HepG2 (cell line): Measurements from ENCODE around the gene CAMSAP1.

ENCODE experiments used
- ATF1 ChIP-seq: IDR thresholded peaks from 2 replicates; pipeline ENCODE4 v1.6.1; 2016; ENCODE audit warnings: mild to moderate bottlenecking, control low read depth
- HOXA5 ChIP-seq: sonication (generic); formaldehyde crosslinking; IDR thresholded peaks from 2 replicates; pipeline ENCODE4 v1.4.0; 2020; ENCODE audit warnings: missing genetic modification reagents
- SAFB2 ChIP-seq: sonication (generic); formaldehyde crosslinking; IDR thresholded peaks from 2 replicates; pipeline ENCODE4 v1.5.1; 2020; ENCODE audit warnings: missing genetic modification reagents, low read depth, mild to moderate bottlenecking, borderline replicate concordance
- ZBTB21 ChIP-seq: sonication (generic); formaldehyde crosslinking; IDR thresholded peaks from 2 replicates; pipeline ENCODE4 v1.4.0; 2020; ENCODE audit warnings: missing genetic modification reagents
- ZC3H4 ChIP-seq: sonication (generic); formaldehyde crosslinking; IDR thresholded peaks from 2 replicates; pipeline ENCODE4 v1.4.0; 2020; ENCODE audit warnings: missing genetic modification reagents, borderline replicate concordance
- ZZZ3 ChIP-seq: sonication (generic); formaldehyde crosslinking; IDR thresholded peaks from 2 replicates; pipeline ENCODE4 v1.4.0; 2020; ENCODE audit warnings: missing genetic modification reagents, mild to moderate bottlenecking, borderline replicate concordance
- TF ChIP-seq, protein P1 (sequence below): IDR thresholded peaks from 2 replicates; pipeline ENCODE4 v1.6.1; 2012; ENCODE audit warnings: low read depth, low read length, improper control_type of control experiment
- TF ChIP-seq, protein P2 (sequence below): sonication (generic); formaldehyde crosslinking; IDR thresholded peaks from 2 replicates; pipeline ENCODE4 v1.4.0; 2020; ENCODE audit warnings: mild to moderate bottlenecking, missing genetic modification reagents, borderline replicate concordance
- TF ChIP-seq, protein P3 (sequence below): sonication (generic); formaldehyde crosslinking; IDR thresholded peaks from 2 replicates; pipeline ENCODE4 v1.4.0; 2020; ENCODE audit warnings: missing genetic modification reagents

- TF ChIP-seq ATF1 (CRISPR knock-in tag) (no peak), SAFB2 (CRISPR knock-in tag) (no peak), ZBTB21 (no peak), ZC3H4 (CRISPR knock-in tag) (no peak), ZZZ3 (CRISPR knock-in tag) (no peak), HOXA5 (CRISPR knock-in tag) (no peak)
- TF ChIP-seq, protein P1, sequence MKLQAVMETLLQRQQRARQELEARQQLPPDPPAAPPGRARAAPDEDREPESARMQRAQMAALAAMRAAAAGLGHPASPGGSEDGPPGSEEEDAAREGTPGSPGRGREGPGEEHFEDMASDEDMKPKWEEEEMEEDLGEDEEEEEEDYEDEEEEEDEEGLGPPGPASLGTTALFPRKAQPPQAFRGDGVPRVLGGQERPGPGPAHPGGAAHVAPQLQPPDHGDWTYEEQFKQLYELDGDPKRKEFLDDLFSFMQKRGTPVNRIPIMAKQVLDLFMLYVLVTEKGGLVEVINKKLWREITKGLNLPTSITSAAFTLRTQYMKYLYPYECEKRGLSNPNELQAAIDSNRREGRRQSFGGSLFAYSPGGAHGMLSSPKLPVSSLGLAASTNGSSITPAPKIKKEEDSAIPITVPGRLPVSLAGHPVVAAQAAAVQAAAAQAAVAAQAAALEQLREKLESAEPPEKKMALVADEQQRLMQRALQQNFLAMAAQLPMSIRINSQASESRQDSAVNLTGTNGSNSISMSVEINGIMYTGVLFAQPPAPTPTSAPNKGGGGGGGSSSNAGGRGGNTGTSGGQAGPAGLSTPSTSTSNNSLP, result no peak
- TF ChIP-seq, protein P2, sequence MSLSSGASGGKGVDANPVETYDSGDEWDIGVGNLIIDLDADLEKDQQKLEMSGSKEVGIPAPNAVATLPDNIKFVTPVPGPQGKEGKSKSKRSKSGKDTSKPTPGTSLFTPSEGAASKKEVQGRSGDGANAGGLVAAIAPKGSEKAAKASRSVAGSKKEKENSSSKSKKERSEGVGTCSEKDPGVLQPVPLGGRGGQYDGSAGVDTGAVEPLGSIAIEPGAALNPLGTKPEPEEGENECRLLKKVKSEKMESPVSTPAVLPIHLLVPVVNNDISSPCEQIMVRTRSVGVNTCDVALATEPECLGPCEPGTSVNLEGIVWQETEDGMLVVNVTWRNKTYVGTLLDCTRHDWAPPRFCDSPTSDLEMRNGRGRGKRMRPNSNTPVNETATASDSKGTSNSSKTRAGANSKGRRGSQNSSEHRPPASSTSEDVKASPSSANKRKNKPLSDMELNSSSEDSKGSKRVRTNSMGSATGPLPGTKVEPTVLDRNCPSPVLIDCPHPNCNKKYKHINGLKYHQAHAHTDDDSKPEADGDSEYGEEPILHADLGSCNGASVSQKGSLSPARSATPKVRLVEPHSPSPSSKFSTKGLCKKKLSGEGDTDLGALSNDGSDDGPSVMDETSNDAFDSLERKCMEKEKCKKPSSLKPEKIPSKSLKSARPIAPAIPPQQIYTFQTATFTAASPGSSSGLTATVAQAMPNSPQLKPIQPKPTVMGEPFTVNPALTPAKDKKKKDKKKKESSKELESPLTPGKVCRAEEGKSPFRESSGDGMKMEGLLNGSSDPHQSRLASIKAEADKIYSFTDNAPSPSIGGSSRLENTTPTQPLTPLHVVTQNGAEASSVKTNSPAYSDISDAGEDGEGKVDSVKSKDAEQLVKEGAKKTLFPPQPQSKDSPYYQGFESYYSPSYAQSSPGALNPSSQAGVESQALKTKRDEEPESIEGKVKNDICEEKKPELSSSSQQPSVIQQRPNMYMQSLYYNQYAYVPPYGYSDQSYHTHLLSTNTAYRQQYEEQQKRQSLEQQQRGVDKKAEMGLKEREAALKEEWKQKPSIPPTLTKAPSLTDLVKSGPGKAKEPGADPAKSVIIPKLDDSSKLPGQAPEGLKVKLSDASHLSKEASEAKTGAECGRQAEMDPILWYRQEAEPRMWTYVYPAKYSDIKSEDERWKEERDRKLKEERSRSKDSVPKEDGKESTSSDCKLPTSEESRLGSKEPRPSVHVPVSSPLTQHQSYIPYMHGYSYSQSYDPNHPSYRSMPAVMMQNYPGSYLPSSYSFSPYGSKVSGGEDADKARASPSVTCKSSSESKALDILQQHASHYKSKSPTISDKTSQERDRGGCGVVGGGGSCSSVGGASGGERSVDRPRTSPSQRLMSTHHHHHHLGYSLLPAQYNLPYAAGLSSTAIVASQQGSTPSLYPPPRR, result no peak
- TF ChIP-seq, protein P3, sequence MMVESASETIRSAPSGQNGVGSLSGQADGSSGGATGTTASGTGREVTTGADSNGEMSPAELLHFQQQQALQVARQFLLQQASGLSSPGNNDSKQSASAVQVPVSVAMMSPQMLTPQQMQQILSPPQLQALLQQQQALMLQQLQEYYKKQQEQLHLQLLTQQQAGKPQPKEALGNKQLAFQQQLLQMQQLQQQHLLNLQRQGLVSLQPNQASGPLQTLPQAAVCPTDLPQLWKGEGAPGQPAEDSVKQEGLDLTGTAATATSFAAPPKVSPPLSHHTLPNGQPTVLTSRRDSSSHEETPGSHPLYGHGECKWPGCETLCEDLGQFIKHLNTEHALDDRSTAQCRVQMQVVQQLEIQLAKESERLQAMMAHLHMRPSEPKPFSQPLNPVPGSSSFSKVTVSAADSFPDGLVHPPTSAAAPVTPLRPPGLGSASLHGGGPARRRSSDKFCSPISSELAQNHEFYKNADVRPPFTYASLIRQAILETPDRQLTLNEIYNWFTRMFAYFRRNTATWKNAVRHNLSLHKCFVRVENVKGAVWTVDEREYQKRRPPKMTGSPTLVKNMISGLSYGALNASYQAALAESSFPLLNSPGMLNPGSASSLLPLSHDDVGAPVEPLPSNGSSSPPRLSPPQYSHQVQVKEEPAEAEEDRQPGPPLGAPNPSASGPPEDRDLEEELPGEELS, result no peak
Measured at GRCh38 chr9:135902655-135903357, 4.5 kb downstream of the CAMSAP1 start.
